Measurements from ENCODE around the gene DHX58.

DHX58 gene

GRCh38 chr17:42055496-42055895 is 57.0 kb downstream of the DHX58 start:
- DNase-seq (ENCODE audit: low read depth, low spot score): no peak

- DNase-seq (ENCODE audit: low read depth, low spot score): no peak
These were observed 57.5 kb downstream of the DHX58 start for GRCh38 chr17:42055027-42055426.

GRCh38 chr17:42053731-42054500 is 58.6 kb downstream of the DHX58 start:
- DNase-seq (ENCODE audit: low read depth, low spot score): no peak

DNA sequence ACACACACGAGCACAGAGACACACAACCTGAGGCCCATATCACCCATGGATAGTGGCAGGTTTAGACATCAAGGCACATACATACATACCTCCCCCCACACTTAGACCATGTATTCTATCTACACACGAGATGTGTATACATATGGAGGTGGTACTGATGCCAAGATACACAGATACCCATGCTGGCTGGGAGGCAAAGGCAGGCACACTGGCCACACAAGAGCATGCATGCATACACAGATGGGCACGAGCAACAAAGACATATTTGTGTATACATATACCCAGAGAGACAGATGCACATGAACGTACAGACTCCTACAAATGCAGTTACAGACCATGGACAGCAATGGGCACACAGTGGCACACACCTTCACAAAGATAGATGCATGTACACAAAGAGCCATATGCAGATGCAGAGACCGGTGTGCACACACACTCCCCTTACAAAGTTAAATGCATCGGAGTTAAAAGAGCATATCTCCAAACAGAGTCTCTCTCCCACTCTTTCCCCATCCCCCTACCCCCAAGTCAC is 60.1 kb downstream of the DHX58 start:
- no peak for DNase-seq (ENCODE audit: low read depth, low spot score)

DNA sequence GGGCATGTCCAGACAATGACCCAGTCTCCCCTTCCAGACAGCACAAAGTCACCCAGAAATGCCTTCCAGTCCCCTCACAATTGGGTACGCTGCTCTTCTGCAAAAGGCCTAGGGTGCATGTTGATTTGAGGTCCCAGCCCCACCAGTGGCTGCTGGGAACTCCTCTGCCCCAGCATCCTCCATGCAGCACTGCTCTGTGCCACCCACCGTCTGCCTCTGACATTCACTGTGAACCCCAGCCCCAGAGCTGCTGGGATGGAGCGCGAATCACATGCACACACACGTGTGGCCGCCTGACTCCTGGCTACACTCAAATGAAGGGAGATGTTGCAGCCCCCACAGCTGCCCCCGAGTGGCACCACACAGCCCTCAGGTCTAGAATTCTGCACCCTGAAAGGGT is 60.9 kb downstream of the DHX58 start:
- no peak for DNase-seq (ENCODE audit: low read depth, low spot score)
